ENCODE data around the gene CERS5. TPM values are rescaled to one million over a fixed set of nuclear protein-coding genes. Genes with fewer than 3 reads are reported as not detected.
A peak's percentile ranks its signal among the peaks of the same experiment; 100 is the strongest.

Gene CERS5
- polyA plus RNA-seq, 1 donor (not counting 4 experiments of a cell fraction or from before 2014, with no cell fraction given): 72.3 TPM

- DNase-seq (ENCODE audit: low read depth, low spot score) (no peak), FAIRE-seq (no peak)
- Histone ChIP-seq H3K27ac (ENCODE audit: control insufficient read depth, insufficient read depth, low read length) (no peak overlapping the region), H3K27me3 (ENCODE audit: control insufficient read depth, extremely low read depth, insufficient read depth, low read length) (no peaks in the 10 kb centered on the region), H3K4me1 (ENCODE audit: control insufficient read depth, extremely low read depth, insufficient read depth, low read length) (no peaks in the 10 kb centered on the region), H3K4me2 (ENCODE audit: control insufficient read depth, extremely low read depth, insufficient read depth, low read depth, low read length) (no peak overlapping the region), H4K20me1 (ENCODE audit: control insufficient read depth, extremely low read depth, insufficient read depth, low read length) (no peaks in the 10 kb centered on the region), H3K9me1 (ENCODE audit: control insufficient read depth, extremely low read depth, insufficient read depth, low read length) (no peaks in the 10 kb centered on the region), H3K36me3 (ENCODE audit: control insufficient read depth in 2 of 2, extremely low read depth in 1 of 2, insufficient read depth in 2 of 2, low read length in 2 of 2) (peaks cover 20 to 23% of the 10 kb centered on the region in 2 experiments), H3K9ac (ENCODE audit: control insufficient read depth, extremely low read depth, insufficient read depth, low read length) (no peak overlapping the region), H3K9me3 (ENCODE audit: control insufficient read depth, low read depth, low read length) (no peaks in the 10 kb centered on the region), H3K4me3 (ENCODE audit: control insufficient read depth in 2 of 3, extremely low read depth in 1 of 3, insufficient read depth in 2 of 3, low read depth in 1 of 3, low read length in 3 of 3) (no peak overlapping the region), H3K79me2 (ENCODE audit: control insufficient read depth, insufficient read depth, low read length) (no peaks in the 10 kb centered on the region), H2AFZ (ENCODE audit: control insufficient read depth, low read length) (no peak overlapping the region)
- TF ChIP-seq CTCF (optimal IDR thresholded peaks at IDR 0.05 in 1 of 3, IDR thresholded peaks at IDR 0.05 in 1 of 3, conservative IDR thresholded peaks at IDR 0.05 in 1 of 3; ENCODE audit: extremely low read depth in 1 of 3, insufficient read depth in 2 of 3, low read length in 3 of 3) (peak in 2 of 3 experiments; percentile 33 to 42), EZH2 (IDR thresholded peaks at IDR 0.05; ENCODE audit: low read length) (no peak)
- dilution Hi-C loops (cut with MboI; ENCODE audit: extremely low pct_ligation_motif_present, low sequenced_read_pairs): no loop called here
These were observed 8.0 kb upstream of the CERS5 start for GRCh38 chr12:50174971-50175715.

- Histone ChIP-seq H4K20me1 (ENCODE audit: control insufficient read depth, extremely low read depth, insufficient read depth, low read length) (no peaks in the 10 kb centered on the region), H3K79me2 (ENCODE audit: control insufficient read depth, insufficient read depth, low read length) (peaks cover 48% of the 10 kb centered on the region), H3K27ac (ENCODE audit: control insufficient read depth, insufficient read depth, low read length) (peak overlapping the region; percentile 80), H3K9ac (ENCODE audit: control insufficient read depth, extremely low read depth, insufficient read depth, low read length) (peak overlapping the region; percentile 87), H3K36me3 (ENCODE audit: control insufficient read depth in 2 of 2, extremely low read depth in 1 of 2, insufficient read depth in 2 of 2, low read length in 2 of 2) (no peaks in the 10 kb centered on the region), H3K4me1 (ENCODE audit: control insufficient read depth, extremely low read depth, insufficient read depth, low read length) (peaks cover 12% of the 10 kb centered on the region), H3K9me3 (ENCODE audit: control insufficient read depth, low read depth, low read length) (peaks cover 9% of the 10 kb centered on the region), H3K9me1 (ENCODE audit: control insufficient read depth, extremely low read depth, insufficient read depth, low read length) (peaks cover 2% of the 10 kb centered on the region), H3K27me3 (ENCODE audit: control insufficient read depth, extremely low read depth, insufficient read depth, low read length) (no peaks in the 10 kb centered on the region), H3K4me3 (ENCODE audit: control insufficient read depth in 2 of 3, extremely low read depth in 1 of 3, insufficient read depth in 2 of 3, low read depth in 1 of 3, low read length in 3 of 3) (peak overlapping the region; percentile 62 to 96 (median 85)), H3K4me2 (ENCODE audit: control insufficient read depth, extremely low read depth, insufficient read depth, low read depth, low read length) (peak overlapping the region; percentile 100), H2AFZ (ENCODE audit: control insufficient read depth, low read length) (peak overlapping the region; percentile 82)
- DNase-seq (ENCODE audit: low read depth, low spot score): no peak
- TF ChIP-seq EZH2 (IDR thresholded peaks at IDR 0.05; ENCODE audit: low read length): no peak
- FAIRE-seq: no peak
- dilution Hi-C loops (cut with MboI; ENCODE audit: extremely low pct_ligation_motif_present, low sequenced_read_pairs): no loop called here
These were observed 445 bp downstream of the CERS5 start for GRCh38 chr12:50166799-50167048.

- Histone ChIP-seq H3K9me1 (ENCODE audit: control insufficient read depth, extremely low read depth, insufficient read depth, low read length) (peaks cover 2% of the 10 kb centered on the region), H3K9ac (ENCODE audit: control insufficient read depth, extremely low read depth, insufficient read depth, low read length) (no peak overlapping the region), H3K4me2 (ENCODE audit: control insufficient read depth, extremely low read depth, insufficient read depth, low read depth, low read length) (no peak overlapping the region), H4K20me1 (ENCODE audit: control insufficient read depth, extremely low read depth, insufficient read depth, low read length) (no peaks in the 10 kb centered on the region), H3K27me3 (ENCODE audit: control insufficient read depth, extremely low read depth, insufficient read depth, low read length) (no peaks in the 10 kb centered on the region), H3K4me3 (ENCODE audit: control insufficient read depth in 2 of 3, extremely low read depth in 1 of 3, insufficient read depth in 2 of 3, low read depth in 1 of 3, low read length in 3 of 3) (no peak overlapping the region), H3K79me2 (ENCODE audit: control insufficient read depth, insufficient read depth, low read length) (peaks cover 62% of the 10 kb centered on the region), H3K4me1 (ENCODE audit: control insufficient read depth, extremely low read depth, insufficient read depth, low read length) (peaks cover 12% of the 10 kb centered on the region), H3K9me3 (ENCODE audit: control insufficient read depth, low read depth, low read length) (peaks cover 9% of the 10 kb centered on the region), H3K36me3 (ENCODE audit: control insufficient read depth in 2 of 2, extremely low read depth in 1 of 2, insufficient read depth in 2 of 2, low read length in 2 of 2) (no peaks in the 10 kb centered on the region), H3K27ac (ENCODE audit: control insufficient read depth, insufficient read depth, low read length) (no peak overlapping the region), H2AFZ (ENCODE audit: control insufficient read depth, low read length) (no peak overlapping the region)
- dilution Hi-C loops (cut with MboI; ENCODE audit: extremely low pct_ligation_motif_present, low sequenced_read_pairs): no loop called here
- DNase-seq (ENCODE audit: low read depth, low spot score): no peak
- no peak for FAIRE-seq
- TF ChIP-seq CTCF (optimal IDR thresholded peaks at IDR 0.05 in 1 of 3, IDR thresholded peaks at IDR 0.05 in 1 of 3, conservative IDR thresholded peaks at IDR 0.05 in 1 of 3; ENCODE audit: extremely low read depth in 1 of 3, insufficient read depth in 2 of 3, low read length in 3 of 3) (no peak), EZH2 (IDR thresholded peaks at IDR 0.05; ENCODE audit: low read length) (no peak)
These were observed 2.2 kb downstream of the CERS5 start for GRCh38 chr12:50164963-50165362.

Measured in keratinocyte (primary cell).